Panc1 (cell line): Measurements from ENCODE around the gene SSBP2. TPM values are rescaled to one million over a fixed set of nuclear protein-coding genes. Genes with fewer than 3 reads are reported as not detected.

Experiments
- ATAC-seq: fragments of 200-7000 bp; cut with Tn5 transposase; 2 replicates; pipeline ENCODE4 v1.9.1; 2020; ENCODE audit warnings: mild to moderate bottlenecking, moderate library complexity
- BruUV-seq: library from RNA; stranded (reverse); fragments of 400-500 nt; replicated peaks from 2 replicates; lab custom pipeline; 2021; lab: Mats Ljungman, UMichigan
- CTCF ChIA-PET: fragments of 300-600 bp; sonication (Branson Sonifier 250); formaldehyde crosslinking; loops from one replicate; lab custom pipeline; 2022; ENCODE audit warnings: antibody characterized with exemption; lab: Charles Lee
- POLR2A ChIA-PET: fragments of 300-600 bp; sonication (Branson Sonifier 250); formaldehyde crosslinking; loops from one replicate; lab custom pipeline; 2022; ENCODE audit warnings: antibody characterized with exemption; lab: Charles Lee
- DNase-seq: peaks from one replicate; pipeline ENCODE4 v3.0.0-alpha.2; 2010; ENCODE audit warnings: low read depth, low spot score
- H3K27ac ChIP-seq: 2 replicates; pipeline ENCODE4 v1.5.1; 2011; ENCODE audit warnings: mild to moderate bottlenecking, low read length, inconsistent platforms
- H3K27me3 ChIP-seq: fragments of 200-500 bp; sonication (Bioruptor generic); 2 replicates; pipeline ENCODE4 v1.6.0; 2014; ENCODE audit warnings: low read length, inconsistent platforms; ENCODE audit not compliant: control insufficient read depth, insufficient read depth
- H3K36me3 ChIP-seq: fragments of 200-500 bp; sonication (Bioruptor generic); 2 replicates; pipeline ENCODE4 v1.5.1; 2014; ENCODE audit warnings: inconsistent platforms, mild to moderate bottlenecking, low read length, moderate library complexity; ENCODE audit not compliant: control insufficient read depth, insufficient read depth
- H3K4me1 ChIP-seq: 2 replicates; pipeline ENCODE4 v1.5.1; 2011; ENCODE audit warnings: inconsistent platforms, mild to moderate bottlenecking, low read length, moderate library complexity; ENCODE audit not compliant: control insufficient read depth, insufficient read depth
- H3K4me3 ChIP-seq, 2 experiments: 2 replicates each; pipeline ENCODE4 v1.5.1; 2011 to 2012; ENCODE audit warnings: low read depth in 2 of 2, low read length in 2 of 2, mild to moderate bottlenecking in 2 of 2, inconsistent platforms in 1 of 2, moderate library complexity in 1 of 2
- H3K9me3 ChIP-seq: fragments of 200-500 bp; sonication (Bioruptor generic); 2 replicates; pipeline ENCODE4 v1.5.1; 2014; ENCODE audit warnings: low read depth, mild to moderate bottlenecking, inconsistent platforms, low read length, moderate library complexity; ENCODE audit not compliant: control insufficient read depth, insufficient read depth
- POLR2AphosphoS5 ChIP-seq: IDR thresholded peaks from 2 replicates; pipeline ENCODE4 v1.6.1; 2012; ENCODE audit warnings: mild to moderate bottlenecking, low read depth, low read length, moderate library complexity
- REST ChIP-seq, 2 experiments: IDR thresholded peaks; 2 replicates each; pipeline ENCODE4 v1.6.1; 2011 to 2012; ENCODE audit warnings: low read depth in 2 of 2, control low read depth in 1 of 2, low read length in 1 of 2, mild to moderate bottlenecking in 1 of 2, moderate library complexity in 1 of 2; ENCODE audit not compliant: insufficient read depth in 1 of 2
- SIN3A ChIP-seq: IDR thresholded peaks from 2 replicates; pipeline ENCODE4 v1.6.1; 2012; ENCODE audit warnings: low read depth, mild to moderate bottlenecking, low read length, moderate library complexity, borderline replicate concordance; ENCODE audit not compliant: insufficient read depth
- TCF7L2 ChIP-seq: IDR thresholded peaks from 2 replicates; pipeline ENCODE4 v1.6.1; 2011; ENCODE audit warnings: mild to moderate bottlenecking, low read depth, low read length, inconsistent platforms
- in situ Hi-C: cut with HindIII; loops from 2 replicates; pipeline ENCODE4 v1.10.0; 2016; ENCODE audit warnings: low sequenced_read_pairs, low pct_unique_long_range_greater_than_20kb
- intact Hi-C: fragments of 100-400 bp; cut with micrococcal nuclease; formaldehyde crosslinking; loops from one replicate; pipeline ENCODE4 v1.10.0; 2022; ENCODE audit not compliant: unreplicated experiment
- total RNA-seq: library from RNA; stranded (reverse); gene quantifications from one replicate; pipeline ENCODE4 v1.2.1, GENCODE V29; 2021; ENCODE audit not compliant: unreplicated experiment
- TF ChIP-seq, protein P1 (sequence below): fragments of 450-650 bp; IDR thresholded peaks from 2 replicates; pipeline ENCODE4 v1.5.1; 2017; ENCODE audit warnings: mild to moderate bottlenecking

Gene SSBP2
- total RNA-seq, 1 experiment from 2014 or later: 16.3 TPM

GRCh38 chr5:81633471-81633870, 117.4 kb downstream of the SSBP2 start:
- POLR2A ChIA-PET: no interaction called here
- no TSS peak for BruUV-seq

DNA sequence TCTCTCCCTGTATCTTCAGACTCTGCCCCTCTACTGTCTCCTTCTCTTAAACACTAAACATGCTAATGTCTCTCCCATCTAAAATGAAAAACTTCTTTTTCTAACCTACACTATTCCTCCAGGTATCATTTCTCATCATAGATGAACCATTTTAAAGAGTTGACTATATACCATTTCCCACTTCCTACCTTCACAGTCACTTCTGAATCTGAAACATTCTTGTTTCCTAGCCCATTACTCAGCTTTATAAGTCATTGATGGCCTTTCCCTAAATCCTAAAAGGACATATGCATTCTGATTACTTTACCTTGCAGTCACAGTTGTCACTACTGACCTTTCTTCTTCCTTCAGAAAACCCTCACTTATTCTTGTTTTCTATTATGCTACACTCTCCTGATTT, 118.2 kb downstream of the SSBP2 start:
- intact Hi-C loops (no loop called here), in situ Hi-C loops (no loop called here)
- Histone ChIP-seq H3K9me3 (no peaks in the 10 kb centered on the region), H3K36me3 (no peaks in the 10 kb centered on the region), H3K4me3 (no peak overlapping the region), H3K4me1 (no peaks in the 10 kb centered on the region), H3K27me3 (no peaks in the 10 kb centered on the region), H3K27ac (no peak overlapping the region)
- ChIA-PET CTCF (no interaction called here), POLR2A (no interaction called here)
- TF ChIP-seq REST (IDR thresholded peaks at IDR 0.05; ENCODE audit: insufficient read depth in 1 of 2, low read depth in 2 of 2, low read length in 1 of 2): no peak
- TF ChIP-seq, protein P1, sequence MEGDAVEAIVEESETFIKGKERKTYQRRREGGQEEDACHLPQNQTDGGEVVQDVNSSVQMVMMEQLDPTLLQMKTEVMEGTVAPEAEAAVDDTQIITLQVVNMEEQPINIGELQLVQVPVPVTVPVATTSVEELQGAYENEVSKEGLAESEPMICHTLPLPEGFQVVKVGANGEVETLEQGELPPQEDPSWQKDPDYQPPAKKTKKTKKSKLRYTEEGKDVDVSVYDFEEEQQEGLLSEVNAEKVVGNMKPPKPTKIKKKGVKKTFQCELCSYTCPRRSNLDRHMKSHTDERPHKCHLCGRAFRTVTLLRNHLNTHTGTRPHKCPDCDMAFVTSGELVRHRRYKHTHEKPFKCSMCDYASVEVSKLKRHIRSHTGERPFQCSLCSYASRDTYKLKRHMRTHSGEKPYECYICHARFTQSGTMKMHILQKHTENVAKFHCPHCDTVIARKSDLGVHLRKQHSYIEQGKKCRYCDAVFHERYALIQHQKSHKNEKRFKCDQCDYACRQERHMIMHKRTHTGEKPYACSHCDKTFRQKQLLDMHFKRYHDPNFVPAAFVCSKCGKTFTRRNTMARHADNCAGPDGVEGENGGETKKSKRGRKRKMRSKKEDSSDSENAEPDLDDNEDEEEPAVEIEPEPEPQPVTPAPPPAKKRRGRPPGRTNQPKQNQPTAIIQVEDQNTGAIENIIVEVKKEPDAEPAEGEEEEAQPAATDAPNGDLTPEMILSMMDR: no peak
- TF ChIP-seq SIN3A: no peak
- TF ChIP-seq POLR2AphosphoS5: no peak
- no peak for TF ChIP-seq TCF7L2
- no TSS peak for BruUV-seq
- no peak for ATAC-seq
- DNase-seq: no peak

More at GRCh38 chr5:81633471-81633870, 117.4 kb downstream of the SSBP2 start:
- ATAC-seq (no peak), DNase-seq (no peak)
- in situ Hi-C loops: no loop called here
- TF ChIP-seq TCF7L2: no peak
- no peak for TF ChIP-seq POLR2AphosphoS5
- TF ChIP-seq, protein P1: no peak
- TF ChIP-seq SIN3A: no peak
- TF ChIP-seq REST (IDR thresholded peaks at IDR 0.05; ENCODE audit: insufficient read depth in 1 of 2, low read depth in 2 of 2, low read length in 1 of 2): no peak
- Histone ChIP-seq H3K36me3 (no peaks in the 10 kb centered on the region), H3K4me3 (no peak overlapping the region), H3K4me1 (no peaks in the 10 kb centered on the region), H3K9me3 (no peaks in the 10 kb centered on the region), H3K27me3 (no peaks in the 10 kb centered on the region), H3K27ac (no peak overlapping the region)
- intact Hi-C loops: no loop called here
- CTCF ChIA-PET: interaction anchor here (0.6 kb wide), 1 partner anchor 475 kb away, joined by 3 read pairs; no protein-coding TSS in a partner anchor
